MCF 10A (cell line): ENCODE measurements around the gene FXYD2. TPM values are rescaled to one million over a fixed set of nuclear protein-coding genes. Genes with fewer than 3 reads are reported as not detected.

Source experiments
- BruUV-seq: library from RNA; stranded (reverse); fragments of 400-500 nt; replicated peaks from 2 replicates; lab custom pipeline; 2021; lab: Mats Ljungman, UMichigan
- CTCF ChIA-PET: fragments of 300-600 bp; sonication (Branson Sonifier 250); formaldehyde crosslinking; extraction: SDS; loops from one replicate; lab custom pipeline; 2021; ENCODE audit warnings: antibody characterized with exemption, inconsistent platforms; lab: Yijun Ruan, JAX
- POLR2A ChIA-PET: fragments of 300-600, 350-650 bp; sonication (Branson Sonifier 250); formaldehyde crosslinking; extraction: SDS; loops from one replicate; lab custom pipeline; 2020; ENCODE audit warnings: antibody characterized with exemption, inconsistent platforms; lab: Yijun Ruan, JAX
- DNase-seq: peaks from one replicate; pipeline ENCODE4 v3.0.0-alpha.2; 2018; ENCODE audit not compliant: unreplicated experiment
- H3K27ac Mint-ChIP-seq: one replicate; pipeline ENCODE4 v1.8.0; 2022; ENCODE audit warnings: mild to moderate bottlenecking, low read depth, mixed read lengths; ENCODE audit not compliant: unreplicated experiment
- H3K27me3 Mint-ChIP-seq: one replicate; pipeline ENCODE4 v1.8.0; 2022; ENCODE audit warnings: mixed read lengths; ENCODE audit not compliant: insufficient read depth, unreplicated experiment
- H3K36me3 Mint-ChIP-seq: one replicate; pipeline ENCODE4 v1.8.0; 2022; ENCODE audit warnings: mild to moderate bottlenecking, moderate library complexity, mixed read lengths; ENCODE audit not compliant: insufficient read depth, unreplicated experiment
- H3K4me1 Mint-ChIP-seq: one replicate; pipeline ENCODE4 v1.8.0; 2022; ENCODE audit warnings: mixed read lengths; ENCODE audit not compliant: insufficient read depth, unreplicated experiment
- H3K4me3 Mint-ChIP-seq: one replicate; pipeline ENCODE4 v1.8.0; 2022; ENCODE audit warnings: mild to moderate bottlenecking, moderate library complexity, mixed read lengths; ENCODE audit not compliant: unreplicated experiment
- H3K9me3 Mint-ChIP-seq: one replicate; pipeline ENCODE4 v1.8.0; 2022; ENCODE audit warnings: mixed read lengths; ENCODE audit not compliant: unreplicated experiment
- intact Hi-C: fragments of 100-400 bp; cut with micrococcal nuclease; formaldehyde crosslinking; loops from 2 replicates; pipeline ENCODE4 v1.14.1; 2022
- total RNA-seq: library from RNA; stranded (reverse); gene quantifications from 2 replicates; pipeline ENCODE4 v1.2.3, GENCODE V29; 2022
- TF ChIP-seq, protein P1 (sequence below): fragments of 200-600 bp; IDR thresholded peaks from one replicate; pipeline ENCODE4 v1.8.0; 2022; ENCODE audit warnings: antibody characterized with exemption, mild to moderate bottlenecking; ENCODE audit not compliant: unreplicated experiment

Gene FXYD2
- total RNA-seq, 1 experiment from 2014 or later = not detected

DNA sequence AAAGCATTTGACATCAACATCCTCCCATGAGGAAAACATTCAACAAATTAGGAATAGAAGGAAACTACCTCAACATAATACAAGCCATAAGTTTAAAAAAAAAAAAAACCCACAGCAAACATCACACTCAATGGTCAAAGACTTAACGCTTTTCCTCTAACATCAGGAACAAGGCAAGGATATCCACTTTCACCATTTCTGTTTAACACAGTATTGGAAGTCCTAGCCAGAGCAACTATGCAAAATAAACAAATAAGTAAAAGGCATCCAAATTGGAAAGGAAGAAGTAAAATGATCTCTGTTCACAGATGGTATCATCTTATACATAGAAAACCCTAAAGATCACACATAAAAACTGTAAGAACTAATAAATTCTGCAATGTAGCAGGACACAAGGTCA is 38.8 kb upstream of the FXYD2 start:
- no peak for DNase-seq
- H3K4me1 Mint-ChIP-seq = no peaks in the 10 kb centered on the region
- H3K4me3 Mint-ChIP-seq = no peak overlapping the region
- H3K27ac Mint-ChIP-seq = no peak overlapping the region
- peaks cover 53% of the 10 kb centered on the region for H3K27me3 Mint-ChIP-seq
- H3K9me3 Mint-ChIP-seq = no peaks in the 10 kb centered on the region
- no TSS peak for BruUV-seq
- TF ChIP-seq, protein P1, sequence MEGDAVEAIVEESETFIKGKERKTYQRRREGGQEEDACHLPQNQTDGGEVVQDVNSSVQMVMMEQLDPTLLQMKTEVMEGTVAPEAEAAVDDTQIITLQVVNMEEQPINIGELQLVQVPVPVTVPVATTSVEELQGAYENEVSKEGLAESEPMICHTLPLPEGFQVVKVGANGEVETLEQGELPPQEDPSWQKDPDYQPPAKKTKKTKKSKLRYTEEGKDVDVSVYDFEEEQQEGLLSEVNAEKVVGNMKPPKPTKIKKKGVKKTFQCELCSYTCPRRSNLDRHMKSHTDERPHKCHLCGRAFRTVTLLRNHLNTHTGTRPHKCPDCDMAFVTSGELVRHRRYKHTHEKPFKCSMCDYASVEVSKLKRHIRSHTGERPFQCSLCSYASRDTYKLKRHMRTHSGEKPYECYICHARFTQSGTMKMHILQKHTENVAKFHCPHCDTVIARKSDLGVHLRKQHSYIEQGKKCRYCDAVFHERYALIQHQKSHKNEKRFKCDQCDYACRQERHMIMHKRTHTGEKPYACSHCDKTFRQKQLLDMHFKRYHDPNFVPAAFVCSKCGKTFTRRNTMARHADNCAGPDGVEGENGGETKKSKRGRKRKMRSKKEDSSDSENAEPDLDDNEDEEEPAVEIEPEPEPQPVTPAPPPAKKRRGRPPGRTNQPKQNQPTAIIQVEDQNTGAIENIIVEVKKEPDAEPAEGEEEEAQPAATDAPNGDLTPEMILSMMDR = no peak
- POLR2A ChIA-PET = interaction anchor here (0.6 kb wide), 1 partner anchor 9 kb away, joined by 3 read pairs; no protein-coding TSS in a partner anchor
- no peaks in the 10 kb centered on the region for H3K36me3 Mint-ChIP-seq
- CTCF ChIA-PET = interaction anchor here (0.6 to 2.2 kb wide), 4 partner anchors 21 to 215 kb away, joined by 3 to 9 read pairs (median 3); no protein-coding TSS in a partner anchor
- intact Hi-C loops = no loop called here

DNA sequence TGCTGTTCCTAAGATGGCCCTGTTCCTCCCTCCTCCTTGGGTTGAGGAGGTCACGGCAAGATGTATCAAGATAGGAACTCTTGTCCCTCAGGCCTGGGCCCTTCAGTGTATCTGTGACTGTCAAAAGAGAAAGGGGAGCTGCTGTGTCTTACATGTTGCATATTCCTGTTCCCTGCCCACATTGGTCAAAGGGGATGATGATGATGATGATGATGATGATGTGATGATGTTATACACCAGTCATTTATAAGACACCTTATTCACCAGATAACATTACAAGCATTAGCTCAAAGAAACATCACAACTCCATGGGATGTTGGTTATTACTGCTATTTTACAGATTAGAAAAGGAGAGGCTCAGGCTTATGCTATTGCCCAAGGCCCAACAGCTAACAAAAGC is 38.2 kb upstream of the FXYD2 start:
- H3K36me3 Mint-ChIP-seq = no peaks in the 10 kb centered on the region
- no peak for DNase-seq
- TF ChIP-seq, protein P1 = no peak
- POLR2A ChIA-PET = interaction anchor here (0.6 kb wide), 1 partner anchor 8 kb away, joined by 3 read pairs; no protein-coding TSS in a partner anchor
- H3K9me3 Mint-ChIP-seq = no peaks in the 10 kb centered on the region
- no TSS peak for BruUV-seq
- CTCF ChIA-PET = interaction anchor here (0.6 to 1.0 kb wide), 3 partner anchors 44 to 215 kb away, joined by 3 to 4 read pairs (median 3); no protein-coding TSS in a partner anchor
- no peak overlapping the region for H3K4me3 Mint-ChIP-seq
- intact Hi-C loops = no loop called here
- H3K27ac Mint-ChIP-seq = no peak overlapping the region
- no peaks in the 10 kb centered on the region for H3K4me1 Mint-ChIP-seq
- peaks cover 47% of the 10 kb centered on the region for H3K27me3 Mint-ChIP-seq

DNA sequence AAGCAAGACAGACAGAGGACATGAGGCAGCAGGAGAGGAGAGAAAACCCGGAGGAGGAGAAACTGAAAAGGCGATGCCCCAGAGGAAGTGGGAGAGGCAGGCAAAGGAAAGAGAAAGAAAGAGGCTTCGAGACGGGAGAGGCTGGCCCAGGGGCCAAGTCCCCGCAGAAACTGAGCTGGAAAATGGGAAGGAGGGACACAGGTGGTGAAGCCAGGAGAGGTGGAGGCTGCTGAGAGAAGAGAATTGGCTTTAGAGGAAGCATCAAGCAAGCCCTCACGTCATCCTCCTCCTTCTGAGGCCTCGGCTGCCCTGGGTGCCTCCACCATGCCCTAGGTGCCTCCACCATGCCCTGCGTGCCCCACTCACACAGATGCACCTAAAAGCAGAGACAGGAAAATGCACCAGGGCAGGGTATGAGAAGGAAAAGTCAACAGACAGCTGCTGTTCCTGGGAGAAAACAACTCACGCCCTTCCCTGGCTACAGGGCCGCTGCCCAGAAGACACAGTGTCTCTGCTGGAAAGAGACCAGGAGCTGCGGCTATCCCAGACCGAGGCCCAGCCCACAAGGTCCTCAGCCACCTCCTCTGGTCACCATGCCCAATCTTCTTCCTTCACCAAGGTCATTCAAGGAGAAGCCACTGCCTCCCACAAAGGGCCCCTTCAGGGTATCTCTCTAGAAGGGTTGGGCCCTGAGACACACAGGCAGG is 37.6 kb upstream of the FXYD2 start:
- ChIA-PET POLR2A (no interaction called here), CTCF (interaction anchor here (0.8 to 1.0 kb wide), 2 partner anchors 18 to 43 kb away, joined by 3 to 4 read pairs; no protein-coding TSS in a partner anchor)
- Mint-ChIP-seq H3K36me3 (no peaks in the 10 kb centered on the region), H3K9me3 (no peaks in the 10 kb centered on the region), H3K27me3 (peaks cover 42% of the 10 kb centered on the region), H3K27ac (no peak overlapping the region), H3K4me1 (no peaks in the 10 kb centered on the region), H3K4me3 (no peak overlapping the region)
- no peak for DNase-seq
- BruUV-seq = no TSS peak
- TF ChIP-seq, protein P1 = no peak
- intact Hi-C loops = no loop called here

DNA sequence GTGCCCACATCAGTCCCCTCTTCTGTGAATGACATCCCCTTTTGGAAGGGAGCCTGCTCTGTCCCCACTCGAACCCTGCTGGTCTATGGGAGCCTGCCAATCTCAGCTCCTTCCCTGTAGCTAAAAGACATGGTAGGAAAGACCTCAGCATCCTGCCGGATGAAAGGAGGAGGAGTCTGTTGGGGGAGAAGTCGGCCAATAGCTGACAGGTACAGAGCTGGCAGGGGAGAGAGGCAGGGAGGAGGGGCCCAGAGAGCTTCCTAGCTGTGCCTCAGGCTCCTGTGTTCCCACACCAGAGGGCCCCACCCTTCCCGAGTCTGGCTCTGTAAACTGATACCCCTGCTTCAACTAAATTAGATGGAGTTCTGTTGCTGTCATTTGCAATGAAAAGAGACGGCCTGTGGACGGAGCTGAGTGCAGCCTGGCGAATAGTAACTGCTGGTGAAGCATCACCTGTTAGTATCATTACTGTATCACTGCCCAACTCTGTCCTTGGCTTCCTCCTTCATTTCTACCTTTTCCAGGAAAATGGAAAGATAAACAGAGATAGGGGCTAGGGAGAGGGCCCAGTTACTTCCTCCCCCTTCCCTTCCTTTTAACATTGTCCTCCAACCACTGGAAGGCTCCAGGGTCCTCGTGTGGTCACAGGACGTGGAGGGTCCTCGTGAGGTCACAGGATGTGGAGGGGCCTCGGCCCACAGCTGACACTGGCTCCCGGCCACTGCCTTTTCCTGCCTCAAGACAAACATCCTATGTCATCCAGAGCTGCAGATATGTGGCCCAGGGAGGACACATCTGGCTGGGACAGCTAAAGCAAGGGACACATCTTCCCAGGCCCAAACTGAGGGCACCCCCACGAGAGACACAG is 36.8 kb upstream of the FXYD2 start:
- ChIA-PET POLR2A (no interaction called here), CTCF (interaction anchor here (0.8 to 1.1 kb wide), 2 partner anchors 17 to 85 kb away, joined by 3 read pairs; no protein-coding TSS in a partner anchor)
- intact Hi-C loops = no loop called here
- Mint-ChIP-seq H3K4me1 (no peaks in the 10 kb centered on the region), H3K27me3 (peaks cover 42% of the 10 kb centered on the region), H3K27ac (no peak overlapping the region), H3K9me3 (no peaks in the 10 kb centered on the region), H3K36me3 (no peaks in the 10 kb centered on the region), H3K4me3 (no peak overlapping the region)
- TF ChIP-seq, protein P1 = no peak
- DNase-seq = peak; percentile 33
- no TSS peak for BruUV-seq
